Thoracic aorta (tissue), 2 donors: ENCODE results near the gene ZSWIM7. TPM values are rescaled to one million over a fixed set of nuclear protein-coding genes. Genes with fewer than 3 reads are reported as not detected.
A peak's percentile ranks its signal among the peaks of the same experiment; 100 is the strongest.

Experiments
- ATAC-seq: fragments of 150-250 bp; one replicate; pipeline ENCODE4 v1.8.0; 2017; ENCODE audit warnings: low read depth; ENCODE audit not compliant: insufficient number of reproducible peaks, low FRiP score
- DNase-seq: peaks from one replicate; pipeline ENCODE4 v3.0.0-alpha.2; 2020; ENCODE audit warnings: low spot score
- H3K27ac ChIP-seq, 2 donors: fragments of 200-600 bp; sonication (generic); 1 replicate in 1 of 2; 2 replicates in 1 of 2; pipeline ENCODE4 v1.5.1; 2016; ENCODE audit warnings: mild to moderate bottlenecking in 2 of 2, moderate library complexity in 2 of 2
- H3K27me3 ChIP-seq: fragments of 200-600 bp; sonication (generic); replicated peaks from 2 replicates; pipeline ENCODE4 v1.6.0; 2016; ENCODE audit warnings: mild to moderate bottlenecking; ENCODE audit not compliant: insufficient read depth
- H3K36me3 ChIP-seq: fragments of 200-600 bp; sonication (generic); one replicate; pipeline ENCODE4 v1.5.1; 2016
- H3K4me1 ChIP-seq, 2 donors: fragments of 200-600 bp; sonication (generic); 1 replicate in 1 of 2; 2 replicates in 1 of 2; pipeline versions ENCODE4 v1.5.1 to v1.6.0; 2016; ENCODE audit warnings: low read depth in 2 of 2, mild to moderate bottlenecking in 1 of 2; ENCODE audit not compliant: control insufficient read depth in 1 of 2
- H3K4me3 ChIP-seq: fragments of 200-600 bp; sonication (generic); 2 replicates; pipeline ENCODE4 v1.5.1; 2016; ENCODE audit warnings: mild to moderate bottlenecking
- H3K9me3 ChIP-seq: fragments of 200-600 bp; sonication (generic); 2 replicates; pipeline ENCODE4 v1.5.1; 2016
- CTCF ChIP-seq: fragments of 200-600 bp; sonication (generic); IDR thresholded peaks from one replicate; pipeline ENCODE4 v1.5.1; 2019; ENCODE audit warnings: antibody characterized with exemption
- total RNA-seq, 2 donors: library from RNA; depleted of rRNA; stranded (reverse); fragments of >200 nt; gene quantifications; one replicate each; pipeline versions ENCODE4 v1.1.0 to v1.2.3, GENCODE V29; 2016

Gene ZSWIM7
- total RNA-seq, 2 donors from 2014 or later: 6.5 to 13.5 TPM

- H3K27ac ChIP-seq: no peak overlapping the region
Observed at GRCh38 chr17:16005636-16006035, 6.1 kb upstream of the ZSWIM7 start.

GRCh38 chr17:16003841-16004240 lies 4.3 kb upstream of the ZSWIM7 start:
- ATAC-seq (no peak), DNase-seq (no peak)
- no peak for TF ChIP-seq CTCF
- no peak overlapping the region for H3K27ac ChIP-seq
- no peaks in the 10 kb centered on the region for H3K9me3 ChIP-seq
- H3K27me3 ChIP-seq: no peaks in the 10 kb centered on the region
- H3K4me1 ChIP-seq: peaks cover 11 to 14% of the 10 kb centered on the region in 2 donors
- H3K4me3 ChIP-seq: no peak overlapping the region
- peaks cover 37% of the 10 kb centered on the region for H3K36me3 ChIP-seq

More at GRCh38 chr17:16005636-16006035, 6.1 kb upstream of the ZSWIM7 start:
- H3K9me3 ChIP-seq: no peaks in the 10 kb centered on the region
- ATAC-seq (no peak), DNase-seq (no peak)
- H3K4me3 ChIP-seq: no peak overlapping the region
- TF ChIP-seq CTCF: no peak
- peaks cover 41% of the 10 kb centered on the region for H3K36me3 ChIP-seq
- H3K27me3 ChIP-seq: no peaks in the 10 kb centered on the region
- peaks cover 9% of the 10 kb centered on the region in 2 donors for H3K4me1 ChIP-seq

GRCh38 chr17:16002708-16003260 lies 3.3 kb upstream of the ZSWIM7 start:
- no peaks in the 10 kb centered on the region for H3K9me3 ChIP-seq
- TF ChIP-seq CTCF: no peak
- peaks cover 32% of the 10 kb centered on the region for H3K36me3 ChIP-seq

GRCh38 chr17:16001226-16001897 lies 1.9 kb upstream of the ZSWIM7 start:
- Histone ChIP-seq H3K9me3 (no peaks in the 10 kb centered on the region), H3K4me1 (peaks cover 11 to 19% of the 10 kb centered on the region in 2 donors), H3K36me3 (peaks cover 27% of the 10 kb centered on the region), H3K4me3 (peak overlapping the region; percentile 87), H3K27ac (no peak overlapping the region), H3K27me3 (no peaks in the 10 kb centered on the region)
- DNase-seq (no peak), ATAC-seq (no peak)
- TF ChIP-seq CTCF: no peak

More at GRCh38 chr17:16002708-16003260, 3.3 kb upstream of the ZSWIM7 start:
- no peak for ATAC-seq
- Histone ChIP-seq H3K4me3 (no peak overlapping the region), H3K27ac (no peak overlapping the region), H3K4me1 (peaks cover 11 to 19% of the 10 kb centered on the region in 2 donors), H3K27me3 (no peaks in the 10 kb centered on the region)
- no peak for DNase-seq

GRCh38 chr17:15999974-16000827 lies 697 bp upstream of the ZSWIM7 start:
- Histone ChIP-seq H3K27me3 (no peaks in the 10 kb centered on the region), H3K27ac (peak overlapping the region; percentile 94), H3K9me3 (no peaks in the 10 kb centered on the region), H3K4me1 (peaks cover 11 to 19% of the 10 kb centered on the region in 2 donors), H3K4me3 (peak overlapping the region; percentile 87), H3K36me3 (peaks cover 22% of the 10 kb centered on the region)
- DNase-seq (no peak), ATAC-seq (peak; percentile 3)
- TF ChIP-seq CTCF: no peak
